RKO (cell line): ENCODE results near the gene APBB2.

Source experiments
- DNase-seq: peaks from one replicate; pipeline ENCODE4 v3.0.0-alpha.2; 2016; ENCODE audit warnings: low spot score

Gene APBB2

DNA sequence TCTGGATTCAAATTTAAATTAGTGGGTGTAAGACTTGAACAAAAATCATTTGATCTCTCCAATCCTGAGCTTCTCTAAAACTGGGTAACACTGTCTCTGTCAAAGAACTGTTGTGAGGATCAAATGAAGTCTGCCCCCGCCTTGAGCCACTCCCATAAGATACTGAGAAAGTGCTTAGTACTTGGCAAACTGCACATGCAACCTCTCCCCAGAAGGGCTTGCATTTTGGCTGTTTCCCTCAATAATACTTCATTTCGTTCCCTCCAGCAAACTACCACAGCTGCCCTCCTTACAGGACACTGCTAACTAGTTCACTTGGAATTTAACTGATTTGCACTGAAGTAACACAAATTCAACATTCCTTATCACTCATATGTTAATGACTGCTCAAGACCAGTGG, 79.8 kb downstream of the APBB2 start:
- DNase-seq, result no peak

DNA sequence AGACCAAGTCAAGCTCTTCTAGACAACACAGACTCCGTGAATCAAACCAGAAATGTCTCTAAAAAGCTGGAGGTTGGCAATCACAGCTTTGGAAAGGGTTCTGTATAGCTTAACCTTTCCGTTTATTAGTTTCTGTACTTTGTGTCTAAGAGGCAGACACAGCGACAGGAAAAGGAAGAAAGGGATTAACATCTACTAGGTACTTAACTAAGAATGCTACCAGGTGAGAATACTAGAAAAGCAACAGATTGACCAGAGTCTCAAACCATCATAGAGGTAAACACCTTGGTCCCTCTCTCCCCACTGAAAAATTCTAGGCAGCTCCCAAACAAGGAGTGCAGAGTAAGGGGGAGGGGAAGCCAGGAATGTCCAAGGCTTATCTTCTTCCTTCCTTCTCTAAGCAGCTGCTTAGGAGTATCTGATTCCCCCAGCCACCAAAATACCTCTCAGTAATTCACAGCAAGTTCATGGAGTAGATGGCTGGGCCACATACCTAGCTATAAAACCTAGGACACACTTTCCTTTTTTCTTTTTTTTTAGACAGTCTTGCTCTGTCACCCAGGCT, 80.8 kb downstream of the APBB2 start:
- DNase-seq, result no peak

DNA sequence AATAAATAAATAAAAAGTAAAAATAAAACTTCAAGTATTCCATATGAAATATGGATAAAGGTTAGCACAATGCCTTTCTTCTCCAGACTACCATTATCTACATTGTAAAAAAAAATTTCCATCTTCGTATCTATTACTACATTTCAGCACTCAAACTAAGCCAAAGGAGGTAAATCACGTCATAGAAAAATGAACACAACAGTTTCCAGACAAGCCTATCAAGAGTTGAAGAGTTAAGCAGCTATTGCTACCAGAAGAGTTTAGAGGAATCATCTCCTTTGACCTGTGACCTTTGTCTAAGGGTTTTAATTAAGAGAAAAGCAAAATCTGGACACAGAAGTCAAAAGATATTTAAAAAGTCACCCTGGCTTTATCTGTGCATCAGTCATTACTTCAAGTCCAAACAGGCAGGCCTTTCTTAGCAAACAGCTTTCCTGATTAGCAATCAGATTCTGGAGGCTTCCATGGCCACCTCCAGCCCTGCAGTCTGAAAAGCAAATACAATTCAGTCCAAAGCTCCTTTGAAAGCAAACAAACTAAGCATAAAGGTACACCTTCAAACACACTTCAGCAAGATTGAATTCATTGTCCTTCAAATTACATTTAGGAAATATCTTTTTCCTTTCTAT, 82.2 kb downstream of the APBB2 start:
- DNase-seq, result no peak

DNA sequence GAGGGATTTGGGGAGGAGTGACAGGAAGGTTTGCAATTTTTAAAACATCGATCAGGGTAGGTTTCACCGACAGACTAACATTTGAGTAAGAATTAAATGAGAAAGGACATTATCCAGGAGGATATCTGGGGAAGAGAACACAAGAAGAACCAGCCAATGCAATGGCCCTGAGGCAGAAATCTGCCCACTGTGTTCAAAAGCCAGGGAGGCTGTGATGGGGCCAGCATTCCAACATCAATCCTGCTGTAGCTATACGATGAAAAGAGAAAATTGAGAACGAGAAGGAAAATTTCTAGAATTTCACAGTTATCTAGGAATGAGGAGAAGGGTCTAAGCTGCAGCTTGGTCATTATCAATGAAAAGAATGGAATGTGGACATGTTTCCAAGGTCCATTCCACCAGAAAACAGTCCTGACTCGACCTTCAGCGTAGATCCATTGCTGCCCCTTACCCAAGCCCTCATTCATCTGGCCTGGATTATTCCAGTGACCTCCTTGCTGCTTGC, 84.4 kb downstream of the APBB2 start:
- no peak for DNase-seq

DNA sequence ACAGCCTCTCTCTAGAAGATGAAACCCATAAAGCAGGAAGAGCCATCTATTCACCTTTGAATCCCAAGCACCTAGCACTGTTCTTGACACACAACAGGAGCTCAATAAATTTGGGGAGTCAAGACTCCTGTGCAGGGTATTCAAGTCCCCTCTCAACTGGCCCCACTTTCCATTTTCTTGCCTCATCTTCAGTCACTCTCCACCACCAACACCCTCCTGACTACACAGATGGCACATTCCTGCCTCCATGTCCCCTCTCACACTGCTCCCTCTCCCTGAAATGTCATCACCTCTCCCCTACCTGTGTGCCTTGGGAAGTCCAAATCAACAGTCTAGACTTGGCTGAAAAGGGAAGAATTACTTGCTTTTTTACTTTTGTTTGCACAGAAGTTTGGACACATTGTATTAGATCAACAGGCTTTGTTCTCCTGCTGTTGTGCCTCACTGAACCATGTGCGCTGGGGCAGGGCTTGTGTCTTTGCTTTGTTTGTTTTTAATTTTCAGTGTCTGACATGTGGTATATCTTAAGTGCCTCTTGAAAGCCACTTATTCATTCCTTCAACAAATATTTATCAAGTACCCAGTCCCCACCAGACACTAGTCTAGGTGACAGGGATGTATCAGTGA, 85.1 kb downstream of the APBB2 start:
- no peak for DNase-seq

DNA sequence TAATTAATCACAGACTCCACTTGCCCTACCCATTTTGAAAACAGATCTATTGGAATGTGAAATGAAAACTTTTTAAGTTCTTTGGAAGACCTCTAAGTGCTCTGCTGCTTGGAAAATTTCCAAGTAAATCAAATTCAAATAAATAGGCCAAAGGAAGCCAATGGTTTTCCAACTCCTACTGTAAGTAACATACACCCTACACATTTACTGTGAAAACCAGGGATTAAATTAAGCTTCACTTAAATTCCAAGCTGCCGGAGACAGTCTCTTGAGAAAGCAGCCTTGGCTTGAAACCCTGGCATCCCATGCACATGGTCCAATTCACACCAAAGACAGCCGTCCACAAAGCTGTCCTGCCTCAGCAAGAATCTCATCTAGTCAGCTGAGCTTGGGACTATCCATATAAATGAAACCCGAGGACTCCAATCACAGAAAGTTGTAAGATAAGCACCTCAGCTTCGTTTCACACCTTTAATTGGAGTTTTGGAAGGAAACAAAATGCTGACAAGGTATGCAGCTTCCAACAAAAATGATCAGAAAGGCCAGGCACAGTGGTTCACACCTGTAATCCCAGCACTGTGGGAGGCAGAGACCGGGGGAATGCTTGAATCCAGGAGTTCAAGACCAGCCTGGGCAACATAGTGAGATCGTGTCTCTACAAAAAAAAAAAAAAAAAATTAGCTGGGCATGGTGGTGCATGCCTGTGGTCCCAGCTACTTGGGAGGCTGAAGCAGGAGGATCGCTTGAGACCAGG, 88.6 kb downstream of the APBB2 start:
- DNase-seq, result no peak

DNA sequence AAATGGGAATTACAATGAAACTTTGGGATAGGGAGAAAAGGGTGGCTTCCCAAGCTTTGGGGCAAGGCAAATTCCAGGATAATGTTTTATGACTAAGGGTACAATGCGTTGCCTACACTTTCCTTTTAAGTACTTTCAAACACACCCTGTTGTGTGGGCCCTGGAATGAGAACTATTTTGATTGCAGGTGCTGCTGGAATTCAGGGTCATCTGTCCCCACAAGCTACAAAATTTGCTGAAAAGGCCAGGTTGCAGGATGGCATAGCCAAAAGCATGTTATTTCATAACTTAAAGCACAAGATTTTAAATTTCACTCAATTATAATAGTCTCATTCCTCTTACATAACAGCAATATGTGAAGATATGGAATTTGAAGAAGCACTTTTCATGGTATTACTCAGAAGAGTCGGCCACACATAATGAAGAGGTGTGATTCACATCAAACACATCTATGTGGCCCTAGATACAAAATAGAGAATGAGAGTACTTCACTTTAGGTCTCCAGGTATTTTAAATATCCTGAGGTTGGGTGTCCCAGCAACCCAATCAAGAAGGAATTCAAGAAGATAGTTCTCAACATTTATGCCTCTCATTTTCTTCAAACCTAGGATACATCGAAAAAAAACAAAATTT, 89.3 kb downstream of the APBB2 start:
- DNase-seq, result no peak

DNA sequence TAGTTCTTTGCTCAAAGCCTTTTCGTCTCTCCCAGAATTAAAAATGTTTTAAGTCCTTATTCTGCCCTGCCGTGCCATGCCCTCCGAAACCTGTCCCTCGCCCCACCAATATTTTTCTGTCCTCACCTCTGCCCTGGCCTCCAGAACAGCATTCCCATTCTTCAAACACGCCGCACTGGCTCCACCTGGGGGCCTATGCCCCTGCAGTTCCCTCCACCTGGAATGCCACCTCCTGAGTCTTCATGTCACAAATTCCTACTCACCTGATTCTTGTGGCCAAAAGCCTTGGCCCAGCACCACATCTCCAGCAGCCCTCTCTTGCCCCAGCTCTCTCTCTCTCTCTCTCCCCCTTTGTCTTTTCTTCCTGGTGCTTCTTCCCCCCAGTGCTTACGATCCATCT, 91.6 kb downstream of the APBB2 start:
- DNase-seq, result no peak

DNA sequence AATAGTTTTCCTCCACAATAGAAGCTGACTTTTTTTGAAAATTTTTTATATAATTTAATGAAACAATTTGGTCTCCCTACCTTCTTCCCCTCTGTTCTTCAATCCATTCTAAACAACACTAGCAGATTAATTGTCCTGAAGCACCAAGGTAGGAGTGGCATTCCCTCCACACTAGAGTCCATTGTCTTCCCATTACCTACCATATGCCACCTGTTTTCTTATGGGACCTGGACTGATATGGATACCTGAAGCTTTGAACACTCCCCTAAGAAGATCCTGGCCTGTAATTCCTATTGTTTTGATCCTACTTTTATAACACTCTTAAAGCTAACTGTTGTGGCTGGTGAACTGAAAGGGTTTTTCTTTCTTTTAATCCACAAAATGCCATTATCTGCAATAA, 92.0 kb downstream of the APBB2 start:
- no peak for DNase-seq

DNA sequence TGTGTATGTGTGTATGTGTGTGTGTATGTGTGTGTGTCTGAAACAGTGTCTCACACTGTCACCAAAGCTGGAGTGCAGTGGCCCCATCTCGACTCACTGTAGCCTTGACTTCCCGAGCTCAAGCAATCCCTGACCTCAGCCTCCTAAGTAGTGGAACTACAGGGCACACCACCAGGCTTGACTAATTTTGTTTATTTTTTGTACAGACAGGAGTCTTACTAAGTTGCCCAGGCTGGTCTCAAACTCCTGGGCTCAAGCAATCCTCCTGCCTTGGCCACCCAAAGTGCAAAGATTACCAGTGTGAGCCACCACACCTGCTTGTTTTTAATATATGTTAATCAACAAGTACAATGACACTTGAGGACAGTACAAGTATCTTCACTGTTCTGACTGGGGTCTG, 92.4 kb downstream of the APBB2 start:
- DNase-seq, result no peak

DNA sequence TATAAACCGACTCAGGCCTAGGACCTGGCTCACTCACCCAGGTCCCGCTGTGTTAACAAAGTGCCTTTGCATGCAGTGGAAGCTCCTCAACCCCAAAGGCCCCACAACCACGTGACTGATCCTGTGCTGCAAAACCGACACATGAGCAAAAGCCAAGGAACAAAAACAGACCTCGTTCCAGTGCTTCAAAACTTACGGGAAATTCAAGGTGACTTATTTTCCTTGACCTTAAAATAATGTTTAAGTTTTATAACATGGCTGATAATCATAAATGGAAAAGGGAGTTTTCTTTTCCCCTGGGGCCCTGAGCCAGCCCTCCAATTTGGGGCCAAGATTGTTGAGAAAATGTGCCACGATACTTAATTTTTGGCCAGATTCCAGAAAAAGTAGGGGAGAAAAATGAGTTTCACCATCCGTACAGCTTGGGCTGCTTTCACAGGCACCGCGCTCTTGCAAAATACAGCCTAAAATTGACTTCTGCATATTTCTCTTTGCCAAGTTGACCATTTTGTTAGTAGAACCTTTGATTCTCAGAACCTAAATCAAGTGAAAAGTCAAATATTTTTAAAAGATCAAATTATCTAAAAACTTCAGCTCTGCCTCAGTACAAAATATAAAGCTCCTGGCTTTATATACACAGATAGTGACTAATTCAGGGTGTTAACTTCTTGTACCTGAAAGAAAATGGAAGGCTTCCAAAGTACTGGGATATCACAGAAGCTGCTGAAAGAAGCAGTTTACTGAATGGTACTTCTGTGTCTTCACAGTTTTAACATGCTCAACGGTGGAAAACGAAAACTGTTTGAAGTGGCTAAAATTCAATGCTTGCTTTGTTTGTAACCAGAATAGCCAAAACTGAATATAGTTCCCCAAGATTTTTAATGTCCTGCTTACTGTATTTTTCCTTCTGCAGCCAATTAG, 93.8 kb downstream of the APBB2 start:
- no peak for DNase-seq

DNA sequence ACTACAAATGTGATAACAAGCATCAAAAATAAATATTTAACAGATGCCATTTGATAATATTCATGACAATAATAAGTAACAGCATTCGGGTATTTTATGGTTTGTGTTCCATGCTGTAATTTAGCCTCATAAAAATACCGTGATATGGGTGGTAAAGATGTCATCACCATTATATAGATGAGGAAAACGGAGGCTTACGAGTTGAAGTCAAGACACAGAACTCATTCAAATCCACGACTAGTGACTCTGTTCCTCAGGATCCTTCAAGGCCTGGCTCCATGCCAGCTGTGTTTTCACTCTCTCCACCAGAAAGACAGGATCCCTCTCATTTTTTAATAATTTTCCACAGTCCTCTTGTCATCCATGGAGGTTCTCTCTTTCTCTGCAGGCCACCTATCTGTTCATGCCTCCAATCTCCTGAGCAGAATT, 94.5 kb downstream of the APBB2 start:
- no peak for DNase-seq

DNA sequence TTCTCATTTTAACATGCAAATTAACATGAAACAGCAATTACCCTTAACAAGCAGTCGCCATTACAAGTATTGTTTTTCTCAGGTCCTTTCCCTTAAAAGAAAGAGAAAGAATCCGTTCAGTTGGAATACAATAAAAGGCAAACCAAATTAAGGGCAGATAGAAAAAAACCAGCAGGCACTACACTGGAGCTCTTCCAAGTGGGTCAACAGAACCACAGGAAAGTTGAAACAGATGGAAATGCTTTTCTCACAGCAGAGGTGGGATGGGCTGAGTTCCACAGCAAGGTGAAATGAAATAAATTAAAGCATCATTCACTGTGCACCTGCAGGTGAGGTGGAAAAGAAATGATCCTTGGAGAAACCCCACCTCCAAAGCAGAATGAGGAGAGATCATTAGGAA, 102.6 kb downstream of the APBB2 start:
- no peak for DNase-seq

DNA sequence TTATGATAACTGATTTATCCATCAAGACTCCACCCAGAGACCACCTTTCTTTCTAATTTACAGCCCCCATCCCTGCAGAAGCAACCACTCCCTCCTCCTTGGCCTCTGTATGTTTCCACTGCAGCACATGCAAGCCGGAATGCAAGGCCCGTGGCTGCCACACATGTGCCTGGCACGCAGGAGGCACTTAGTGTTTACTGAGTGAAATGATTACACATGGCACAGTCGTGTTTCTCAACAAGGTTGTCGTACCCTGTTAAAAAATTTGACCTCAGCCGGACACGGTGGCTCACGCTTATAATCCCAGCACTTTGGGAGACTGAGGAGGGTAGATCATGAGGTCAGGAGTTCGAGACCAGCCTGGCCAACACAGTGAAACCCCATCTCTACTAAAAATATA, 104.3 kb downstream of the APBB2 start:
- no peak for DNase-seq

DNA sequence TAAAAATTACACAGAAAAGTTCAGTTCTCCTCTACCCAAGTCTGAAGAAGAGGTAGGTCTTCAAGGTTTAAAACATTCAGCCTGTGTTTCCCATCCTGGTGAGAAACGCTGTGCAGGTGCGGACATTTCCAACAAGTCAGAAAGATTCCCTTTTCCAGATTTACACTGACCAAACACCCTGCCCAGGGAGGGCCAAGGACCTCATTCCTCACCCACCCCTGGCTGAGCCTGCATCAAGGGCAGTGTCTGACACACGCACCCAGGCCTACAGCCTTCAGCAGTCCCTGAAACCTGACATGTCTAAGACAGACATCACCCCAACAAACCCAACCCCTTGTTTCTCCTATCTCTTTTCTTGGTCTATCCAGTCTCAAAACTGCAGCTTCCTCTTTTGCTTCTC, 105.9 kb downstream of the APBB2 start:
- no peak for DNase-seq

DNA sequence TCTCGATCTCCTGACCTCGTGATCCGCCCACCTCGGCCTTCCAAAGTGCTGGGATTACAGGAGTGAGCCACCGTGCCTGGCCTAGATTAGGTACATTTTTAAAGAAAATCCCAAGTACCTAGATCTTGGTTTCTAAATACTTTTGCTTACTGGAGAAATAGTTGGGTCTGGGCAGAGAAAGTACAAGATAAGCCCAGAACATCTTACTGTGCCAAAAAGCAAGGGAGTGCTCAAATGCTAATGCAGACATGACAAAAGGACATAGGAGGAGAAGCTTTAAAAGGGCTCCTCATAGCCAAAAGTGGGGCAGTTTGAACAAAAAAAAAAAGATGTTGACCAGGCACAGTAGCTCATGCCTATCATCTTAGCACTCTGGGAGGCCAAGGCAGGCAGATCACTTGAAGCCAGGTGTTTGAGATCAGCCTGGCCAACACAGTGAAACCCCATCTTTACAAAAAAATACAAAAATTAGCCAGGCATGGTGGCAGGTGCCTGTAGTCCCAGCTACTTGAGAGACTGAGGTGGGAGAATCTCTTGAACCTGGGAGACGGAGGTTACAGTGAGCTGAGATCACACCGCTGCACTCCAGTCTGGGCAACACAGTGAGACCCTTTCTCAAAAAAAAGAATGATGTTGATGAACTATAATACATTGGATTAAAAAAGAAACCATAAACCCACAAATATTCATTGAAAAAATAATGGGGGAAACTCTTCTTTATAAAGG, 107.5 kb downstream of the APBB2 start:
- DNase-seq, result no peak

DNA sequence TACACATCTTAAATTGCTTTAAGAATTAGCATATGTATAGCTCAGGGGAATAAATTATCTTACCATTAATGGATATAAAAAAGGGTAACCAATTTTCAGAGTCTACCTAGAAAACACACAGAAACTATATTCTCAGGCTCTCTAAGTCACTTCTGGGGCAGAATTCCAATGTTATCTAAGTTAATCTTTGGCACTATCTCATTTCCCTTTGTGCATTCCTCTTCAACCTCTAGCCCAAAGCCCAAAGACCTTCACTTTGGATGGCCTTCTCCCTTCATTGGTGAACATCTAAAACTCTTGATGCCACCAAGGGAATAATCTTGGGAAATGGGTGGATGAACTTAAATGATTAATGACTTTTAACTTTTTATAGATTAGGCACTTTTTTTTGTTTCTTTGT, 108.3 kb downstream of the APBB2 start:
- DNase-seq, result no peak

DNA sequence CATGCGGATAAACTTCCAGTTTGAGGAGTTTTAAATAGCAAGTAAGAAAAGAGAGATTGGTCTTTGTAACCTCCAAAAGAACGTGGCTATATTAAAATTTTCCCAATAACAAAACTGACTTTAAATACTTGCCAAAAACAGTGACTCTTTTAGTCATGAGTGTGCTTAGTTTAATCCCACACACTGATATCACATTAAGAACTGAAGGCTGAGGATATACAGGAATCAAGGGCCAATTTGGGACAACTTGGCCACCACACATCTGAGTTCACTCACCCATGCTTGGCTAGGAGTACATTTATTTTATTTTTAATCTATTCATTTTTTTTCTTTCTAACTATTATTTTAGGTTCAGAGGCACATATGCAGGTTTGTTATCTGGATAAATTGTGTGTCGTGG, 110.2 kb downstream of the APBB2 start:
- DNase-seq, result no peak

DNA sequence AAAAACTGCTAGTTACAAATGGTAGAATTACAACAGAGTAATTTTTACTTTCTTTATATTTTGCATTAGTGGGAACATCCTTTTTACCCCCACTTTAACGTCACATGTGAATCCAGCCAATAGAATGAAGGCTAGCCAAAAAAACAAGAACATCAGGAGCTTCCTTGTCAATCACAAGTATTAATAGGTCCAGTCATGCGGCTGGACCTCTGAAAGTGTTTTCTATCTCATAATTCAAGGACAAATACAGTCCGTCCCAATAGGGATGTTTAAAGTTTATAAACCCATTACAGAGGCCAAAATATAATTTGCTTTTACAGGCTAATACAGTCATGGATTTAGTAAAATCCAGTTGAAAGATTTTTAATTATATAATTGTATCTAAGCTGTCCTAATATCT, 110.7 kb downstream of the APBB2 start:
- no peak for DNase-seq

DNA sequence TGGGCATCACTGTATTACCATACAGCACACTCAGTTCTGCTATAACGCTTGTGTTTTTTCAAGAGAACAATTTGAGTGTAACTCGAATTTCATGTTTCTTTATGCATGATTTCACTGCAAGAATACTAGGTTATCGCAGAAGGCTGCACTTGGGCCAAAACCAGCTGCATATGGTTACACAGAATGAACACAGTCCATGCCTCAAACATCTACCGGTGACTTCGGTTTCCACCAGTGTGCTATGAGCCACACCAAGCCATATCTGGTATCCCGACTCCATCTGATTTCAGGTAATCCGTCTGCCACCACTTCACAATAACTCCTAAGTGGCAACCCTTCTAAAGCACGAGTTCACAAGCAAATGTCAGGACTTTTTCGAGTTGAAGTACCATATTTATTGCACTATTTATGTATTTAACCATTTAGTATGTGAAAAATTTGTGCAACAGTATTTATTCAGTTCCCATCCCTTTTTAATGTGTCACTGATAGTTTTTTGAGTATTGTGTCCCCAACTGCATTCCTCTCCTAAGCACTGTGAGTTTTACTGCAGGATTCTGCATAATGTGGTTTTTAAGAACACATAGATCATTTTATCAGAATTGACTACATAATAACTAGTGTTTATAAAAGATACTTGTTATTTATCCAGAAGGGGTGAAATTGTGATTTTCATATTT, 111.8 kb downstream of the APBB2 start:
- no peak for DNase-seq
